WTC11 (cell line): ENCODE results near the gene TIMM22. TPM values are rescaled to one million over a fixed set of nuclear protein-coding genes. Genes with fewer than 3 reads are reported as not detected.

Experiments used
- ATAC-seq: fragments of 200-7000 bp; cut with Tn5 transposase; 2 replicates; pipeline ENCODE4 v1.10.0; 2021; ENCODE audit warnings: mild to moderate bottlenecking, moderate library complexity
- CTCF ChIA-PET: fragments of 300-600 bp; sonication (Branson Sonifier 250); formaldehyde crosslinking; loops from one replicate; lab custom pipeline; 2021; ENCODE audit warnings: antibody characterized with exemption; lab: Charles Lee
- POLR2A ChIA-PET: fragments of 350-600 bp; sonication (Branson Sonifier 250); formaldehyde crosslinking; loops from one replicate; lab custom pipeline; 2021; ENCODE audit warnings: antibody characterized with exemption; lab: Charles Lee
- DNase-seq: peaks from one replicate; pipeline ENCODE4 v3.0.0; 2021; ENCODE audit warnings: low spot score
- H3K27ac Mint-ChIP-seq: 2 replicates; pipeline ENCODE4 v1.8.0; 2021; ENCODE audit warnings: mixed read lengths
- H3K27me3 Mint-ChIP-seq: 2 replicates; pipeline ENCODE4 v1.8.0; 2021; ENCODE audit warnings: low read depth, mild to moderate bottlenecking, moderate library complexity, mixed read lengths
- H3K36me3 Mint-ChIP-seq: 2 replicates; pipeline ENCODE4 v1.8.0; 2021; ENCODE audit warnings: mixed read lengths
- H3K4me1 Mint-ChIP-seq: 2 replicates; pipeline ENCODE4 v1.8.0; 2022; ENCODE audit warnings: mixed read lengths
- H3K4me3 Mint-ChIP-seq: 2 replicates; pipeline ENCODE4 v1.8.0; 2021; ENCODE audit warnings: mild to moderate bottlenecking, moderate library complexity, mixed read lengths
- H3K9me3 Mint-ChIP-seq: 2 replicates; pipeline ENCODE4 v1.8.0; 2021; ENCODE audit warnings: mixed read lengths
- EMX1 ChIP-seq: fragments of 250-450 bp; sonication (Bioruptor Pico); IDR thresholded peaks from 2 replicates; pipeline ENCODE4 v1.8.0; 2021; ENCODE audit warnings: mild to moderate bottlenecking
- FOXJ3 ChIP-seq: sonication (generic); formaldehyde crosslinking; IDR thresholded peaks from 2 replicates; pipeline ENCODE4 v1.9.0; 2021; ENCODE audit warnings: missing genetic modification reagents, mild to moderate bottlenecking, borderline replicate concordance
- FOXK1 ChIP-seq: sonication (generic); formaldehyde crosslinking; IDR thresholded peaks from 2 replicates; pipeline ENCODE4 v1.8.0; 2022; ENCODE audit warnings: mild to moderate bottlenecking, moderate library complexity, missing genetic modification reagents
- FOXP1 ChIP-seq: sonication (generic); formaldehyde crosslinking; IDR thresholded peaks from 2 replicates; pipeline ENCODE4 v1.8.0; 2022; ENCODE audit warnings: missing genetic modification reagents, mild to moderate bottlenecking, moderate library complexity, borderline replicate concordance
- JAZF1 ChIP-seq: fragments of 250-450 bp; sonication (Bioruptor Pico); IDR thresholded peaks from 2 replicates; pipeline ENCODE4 v1.9.0; 2021; ENCODE audit warnings: moderate library complexity, mild to moderate bottlenecking, inconsistent platforms
- JUN ChIP-seq: sonication (generic); formaldehyde crosslinking; IDR thresholded peaks from 2 replicates; pipeline ENCODE4 v1.8.0; 2023; ENCODE audit warnings: mild to moderate bottlenecking, missing genetic modification reagents
- MXD4 ChIP-seq: fragments of 250-450 bp; sonication (Bioruptor Pico); IDR thresholded peaks from 2 replicates; pipeline ENCODE4 v1.8.0; 2021; ENCODE audit warnings: mild to moderate bottlenecking, moderate library complexity, borderline replicate concordance
- NFATC4 ChIP-seq: fragments of 250-450 bp; sonication (Bioruptor Pico); IDR thresholded peaks from 2 replicates; pipeline ENCODE4 v1.9.0; 2021; ENCODE audit warnings: mild to moderate bottlenecking
- NR2C2 ChIP-seq: sonication (generic); formaldehyde crosslinking; IDR thresholded peaks from 2 replicates; pipeline ENCODE4 v1.8.0; 2022; ENCODE audit warnings: mild to moderate bottlenecking, missing genetic modification reagents
- RELA ChIP-seq: sonication (generic); formaldehyde crosslinking; IDR thresholded peaks from 2 replicates; pipeline ENCODE4 v1.8.1; 2022; ENCODE audit warnings: missing genetic modification reagents, mild to moderate bottlenecking, borderline replicate concordance
- SP1 ChIP-seq: sonication (generic); formaldehyde crosslinking; conservative IDR thresholded peaks from 2 replicates; pipeline ENCODE4 v1.8.1; 2022; ENCODE audit warnings: missing genetic modification reagents
- TEAD1 ChIP-seq: sonication (generic); formaldehyde crosslinking; IDR thresholded peaks from 2 replicates; pipeline ENCODE4 v1.8.0; 2022; ENCODE audit warnings: mild to moderate bottlenecking, missing genetic modification reagents
- TP53 ChIP-seq: sonication (generic); formaldehyde crosslinking; IDR thresholded peaks from 2 replicates; pipeline ENCODE4 v1.8.1; 2023; ENCODE audit warnings: mild to moderate bottlenecking, missing genetic modification reagents
- ZNF219 ChIP-seq: sonication (generic); formaldehyde crosslinking; IDR thresholded peaks from 2 replicates; pipeline ENCODE4 v1.8.0; 2023; ENCODE audit warnings: missing genetic modification reagents, mild to moderate bottlenecking, borderline replicate concordance
- ZNF416 ChIP-seq: fragments of 250-450 bp; sonication (Bioruptor Pico); IDR thresholded peaks from 2 replicates; pipeline ENCODE4 v1.9.0; 2021; ENCODE audit warnings: mild to moderate bottlenecking, inconsistent platforms
- total RNA-seq: library from RNA; stranded (reverse); gene quantifications from 3 replicates; pipeline ENCODE4 v1.2.3, GENCODE V29; 2021
- TF ChIP-seq, protein P1 (sequence below): sonication (generic); formaldehyde crosslinking; IDR thresholded peaks from 2 replicates; pipeline ENCODE4 v1.8.1; 2022; ENCODE audit warnings: missing genetic modification reagents, borderline replicate concordance
- TF ChIP-seq, protein P2 (sequence below): sonication (generic); formaldehyde crosslinking; conservative IDR thresholded peaks from 2 replicates; pipeline ENCODE4 v1.8.1; 2022; ENCODE audit warnings: mild to moderate bottlenecking, missing genetic modification reagents
- TF ChIP-seq, protein P3 (sequence below): fragments of 200-600 bp; IDR thresholded peaks from 2 replicates; pipeline ENCODE4 v1.8.0; 2022; ENCODE audit warnings: antibody characterized with exemption
- TF ChIP-seq, protein P4 (sequence below): sonication (generic); formaldehyde crosslinking; IDR thresholded peaks from 2 replicates; pipeline ENCODE4 v1.8.1; 2022; ENCODE audit warnings: low read depth, mild to moderate bottlenecking, moderate library complexity, missing genetic modification reagents, borderline replicate concordance
- TF ChIP-seq, protein P5 (sequence below): sonication (generic); formaldehyde crosslinking; IDR thresholded peaks from 2 replicates; pipeline ENCODE4 v1.8.1; 2022; ENCODE audit warnings: mild to moderate bottlenecking, moderate library complexity, missing genetic modification reagents
- TF ChIP-seq, protein P6 (sequence below): fragments of 250-450 bp; sonication (Bioruptor Pico); IDR thresholded peaks from 2 replicates; pipeline ENCODE4 v1.8.0; 2021; ENCODE audit warnings: mild to moderate bottlenecking
- TF ChIP-seq, protein P7 (sequence below): sonication (generic); formaldehyde crosslinking; IDR thresholded peaks from 2 replicates; pipeline ENCODE4 v1.8.0; 2022; ENCODE audit warnings: mild to moderate bottlenecking, missing genetic modification reagents

Gene TIMM22
- total RNA-seq, 1 experiment from 2014 or later: 18.0 TPM

DNA sequence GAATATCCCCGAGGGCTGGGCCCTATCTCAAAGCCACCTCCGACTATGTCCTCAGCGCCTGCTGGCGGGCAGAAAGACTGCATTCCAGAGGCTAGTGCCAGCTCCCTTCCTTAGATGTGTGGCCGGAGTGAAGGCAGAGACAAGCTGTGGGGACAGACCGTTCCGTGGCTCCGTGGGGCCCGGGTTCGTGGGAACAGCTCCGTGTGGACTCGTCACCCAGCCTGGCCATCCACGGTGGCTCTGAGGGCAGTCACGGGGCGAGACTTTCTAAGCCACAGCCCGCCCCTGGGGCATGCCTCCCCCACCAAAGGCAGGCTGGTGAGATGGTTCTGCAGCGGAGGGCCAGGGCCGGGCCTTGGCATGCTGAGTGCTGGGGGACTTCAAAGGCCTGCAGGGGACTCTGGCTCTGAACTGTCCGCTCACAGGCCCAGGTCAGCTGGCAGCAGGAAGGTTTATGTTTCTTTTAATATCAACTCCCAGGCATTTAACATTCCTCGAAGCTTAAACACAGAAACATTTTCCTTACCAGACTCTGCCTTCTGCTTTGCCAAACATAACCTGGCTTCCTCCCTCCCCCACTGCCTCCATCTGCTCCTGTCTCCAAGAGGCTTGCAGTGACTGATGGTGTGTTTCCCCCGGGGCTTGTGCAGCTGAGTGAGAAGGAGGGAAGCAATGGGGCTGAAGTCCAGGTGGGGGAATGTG lies 50.4 kb downstream of the TIMM22 start (continued):
- TF ChIP-seq, protein P1, sequence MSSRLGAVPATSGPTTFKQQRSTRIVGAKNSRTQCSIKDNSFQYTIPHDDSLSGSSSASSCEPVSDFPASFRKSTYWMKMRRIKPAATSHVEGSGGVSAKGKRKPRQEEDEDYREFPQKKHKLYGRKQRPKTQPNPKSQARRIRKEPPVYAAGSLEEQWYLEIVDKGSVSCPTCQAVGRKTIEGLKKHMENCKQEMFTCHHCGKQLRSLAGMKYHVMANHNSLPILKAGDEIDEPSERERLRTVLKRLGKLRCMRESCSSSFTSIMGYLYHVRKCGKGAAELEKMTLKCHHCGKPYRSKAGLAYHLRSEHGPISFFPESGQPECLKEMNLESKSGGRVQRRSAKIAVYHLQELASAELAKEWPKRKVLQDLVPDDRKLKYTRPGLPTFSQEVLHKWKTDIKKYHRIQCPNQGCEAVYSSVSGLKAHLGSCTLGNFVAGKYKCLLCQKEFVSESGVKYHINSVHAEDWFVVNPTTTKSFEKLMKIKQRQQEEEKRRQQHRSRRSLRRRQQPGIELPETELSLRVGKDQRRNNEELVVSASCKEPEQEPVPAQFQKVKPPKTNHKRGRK (CRISPR knock-in tag): no peak
- TF ChIP-seq SP1: no peak
- no peak for TF ChIP-seq TP53 (CRISPR knock-in tag)
- TF ChIP-seq MXD4 (CRISPR knock-in tag): no peak
- TF ChIP-seq FOXP1 (CRISPR knock-in tag): no peak
- TF ChIP-seq TEAD1 (CRISPR knock-in tag): no peak
- TF ChIP-seq, protein P2, sequence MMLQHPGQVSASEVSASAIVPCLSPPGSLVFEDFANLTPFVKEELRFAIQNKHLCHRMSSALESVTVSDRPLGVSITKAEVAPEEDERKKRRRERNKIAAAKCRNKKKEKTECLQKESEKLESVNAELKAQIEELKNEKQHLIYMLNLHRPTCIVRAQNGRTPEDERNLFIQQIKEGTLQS: no peak
- TF ChIP-seq NFATC4 (CRISPR knock-in tag): no peak

DNA sequence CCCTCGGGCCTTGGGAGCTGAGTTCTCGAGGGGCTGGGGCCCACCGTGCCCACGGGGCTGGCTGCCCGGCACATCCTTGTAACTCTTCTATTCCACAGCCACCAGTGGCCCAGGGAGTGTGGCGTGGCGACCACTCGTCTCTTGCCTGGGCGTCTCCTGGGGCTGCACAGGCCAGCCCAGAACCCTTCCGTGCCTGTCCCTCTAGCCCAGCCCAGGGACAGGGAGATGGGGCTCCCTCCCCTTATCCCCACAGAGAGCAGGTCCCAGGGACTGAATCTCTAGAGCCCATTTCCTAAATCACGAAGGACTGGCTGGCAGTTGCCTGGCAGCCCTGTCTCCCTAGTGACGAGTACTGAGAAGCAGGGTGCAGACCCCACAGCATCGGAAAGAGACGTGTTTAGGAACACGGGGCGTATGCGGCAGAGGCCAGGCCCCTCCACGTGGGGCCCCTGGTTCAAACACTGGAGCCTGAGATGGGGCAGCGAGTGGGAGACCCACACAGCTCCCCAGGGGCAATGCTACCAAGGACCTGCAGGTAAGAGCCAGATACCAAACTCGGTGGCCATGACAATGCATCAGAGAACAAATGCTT lies 51.0 kb downstream of the TIMM22 start:
- no peak overlapping the region for H3K27ac Mint-ChIP-seq
- CTCF ChIA-PET: interaction anchor here (1.1 to 2.6 kb wide), 3 partner anchors 8 to 52 kb away, joined by 5 to 12 read pairs (median 12); partner anchors contain the start of gene TIMM22
- H3K4me3 Mint-ChIP-seq: no peak overlapping the region
- no peaks in the 10 kb centered on the region for H3K27me3 Mint-ChIP-seq
- H3K9me3 Mint-ChIP-seq: no peaks in the 10 kb centered on the region
- H3K36me3 Mint-ChIP-seq: no peaks in the 10 kb centered on the region
- DNase-seq (no peak), ATAC-seq (no peak)
- POLR2A ChIA-PET: no interaction called here
- peaks cover 3% of the 10 kb centered on the region; the same call in 1 of the 2 replicates for H3K4me1 Mint-ChIP-seq
- no peak for TF ChIP-seq ZNF416 (CRISPR knock-in tag)
- TF ChIP-seq, protein P1 (CRISPR knock-in tag): no peak
- TF ChIP-seq, protein P3, sequence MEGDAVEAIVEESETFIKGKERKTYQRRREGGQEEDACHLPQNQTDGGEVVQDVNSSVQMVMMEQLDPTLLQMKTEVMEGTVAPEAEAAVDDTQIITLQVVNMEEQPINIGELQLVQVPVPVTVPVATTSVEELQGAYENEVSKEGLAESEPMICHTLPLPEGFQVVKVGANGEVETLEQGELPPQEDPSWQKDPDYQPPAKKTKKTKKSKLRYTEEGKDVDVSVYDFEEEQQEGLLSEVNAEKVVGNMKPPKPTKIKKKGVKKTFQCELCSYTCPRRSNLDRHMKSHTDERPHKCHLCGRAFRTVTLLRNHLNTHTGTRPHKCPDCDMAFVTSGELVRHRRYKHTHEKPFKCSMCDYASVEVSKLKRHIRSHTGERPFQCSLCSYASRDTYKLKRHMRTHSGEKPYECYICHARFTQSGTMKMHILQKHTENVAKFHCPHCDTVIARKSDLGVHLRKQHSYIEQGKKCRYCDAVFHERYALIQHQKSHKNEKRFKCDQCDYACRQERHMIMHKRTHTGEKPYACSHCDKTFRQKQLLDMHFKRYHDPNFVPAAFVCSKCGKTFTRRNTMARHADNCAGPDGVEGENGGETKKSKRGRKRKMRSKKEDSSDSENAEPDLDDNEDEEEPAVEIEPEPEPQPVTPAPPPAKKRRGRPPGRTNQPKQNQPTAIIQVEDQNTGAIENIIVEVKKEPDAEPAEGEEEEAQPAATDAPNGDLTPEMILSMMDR: no peak
- no peak for TF ChIP-seq JAZF1 (CRISPR knock-in tag)
- TF ChIP-seq EMX1 (CRISPR knock-in tag): no peak
- TF ChIP-seq FOXJ3: no peak
- TF ChIP-seq FOXK1 (CRISPR knock-in tag): no peak
- TF ChIP-seq, protein P4, sequence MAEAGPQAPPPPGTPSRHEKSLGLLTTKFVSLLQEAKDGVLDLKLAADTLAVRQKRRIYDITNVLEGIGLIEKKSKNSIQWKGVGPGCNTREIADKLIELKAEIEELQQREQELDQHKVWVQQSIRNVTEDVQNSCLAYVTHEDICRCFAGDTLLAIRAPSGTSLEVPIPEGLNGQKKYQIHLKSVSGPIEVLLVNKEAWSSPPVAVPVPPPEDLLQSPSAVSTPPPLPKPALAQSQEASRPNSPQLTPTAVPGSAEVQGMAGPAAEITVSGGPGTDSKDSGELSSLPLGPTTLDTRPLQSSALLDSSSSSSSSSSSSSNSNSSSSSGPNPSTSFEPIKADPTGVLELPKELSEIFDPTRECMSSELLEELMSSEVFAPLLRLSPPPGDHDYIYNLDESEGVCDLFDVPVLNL (CRISPR knock-in tag): no peak
- TF ChIP-seq JUN (CRISPR knock-in tag): no peak
- TF ChIP-seq ZNF219: no peak
- no peak for TF ChIP-seq NR2C2
- TF ChIP-seq, protein P5, sequence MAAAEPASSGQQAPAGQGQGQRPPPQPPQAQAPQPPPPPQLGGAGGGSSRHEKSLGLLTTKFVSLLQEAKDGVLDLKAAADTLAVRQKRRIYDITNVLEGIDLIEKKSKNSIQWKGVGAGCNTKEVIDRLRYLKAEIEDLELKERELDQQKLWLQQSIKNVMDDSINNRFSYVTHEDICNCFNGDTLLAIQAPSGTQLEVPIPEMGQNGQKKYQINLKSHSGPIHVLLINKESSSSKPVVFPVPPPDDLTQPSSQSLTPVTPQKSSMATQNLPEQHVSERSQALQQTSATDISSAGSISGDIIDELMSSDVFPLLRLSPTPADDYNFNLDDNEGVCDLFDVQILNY (CRISPR knock-in tag): no peak
- TF ChIP-seq, protein P6, sequence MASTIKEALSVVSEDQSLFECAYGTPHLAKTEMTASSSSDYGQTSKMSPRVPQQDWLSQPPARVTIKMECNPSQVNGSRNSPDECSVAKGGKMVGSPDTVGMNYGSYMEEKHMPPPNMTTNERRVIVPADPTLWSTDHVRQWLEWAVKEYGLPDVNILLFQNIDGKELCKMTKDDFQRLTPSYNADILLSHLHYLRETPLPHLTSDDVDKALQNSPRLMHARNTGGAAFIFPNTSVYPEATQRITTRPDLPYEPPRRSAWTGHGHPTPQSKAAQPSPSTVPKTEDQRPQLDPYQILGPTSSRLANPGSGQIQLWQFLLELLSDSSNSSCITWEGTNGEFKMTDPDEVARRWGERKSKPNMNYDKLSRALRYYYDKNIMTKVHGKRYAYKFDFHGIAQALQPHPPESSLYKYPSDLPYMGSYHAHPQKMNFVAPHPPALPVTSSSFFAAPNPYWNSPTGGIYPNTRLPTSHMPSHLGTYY (CRISPR knock-in tag): no peak
- TF ChIP-seq, protein P7, sequence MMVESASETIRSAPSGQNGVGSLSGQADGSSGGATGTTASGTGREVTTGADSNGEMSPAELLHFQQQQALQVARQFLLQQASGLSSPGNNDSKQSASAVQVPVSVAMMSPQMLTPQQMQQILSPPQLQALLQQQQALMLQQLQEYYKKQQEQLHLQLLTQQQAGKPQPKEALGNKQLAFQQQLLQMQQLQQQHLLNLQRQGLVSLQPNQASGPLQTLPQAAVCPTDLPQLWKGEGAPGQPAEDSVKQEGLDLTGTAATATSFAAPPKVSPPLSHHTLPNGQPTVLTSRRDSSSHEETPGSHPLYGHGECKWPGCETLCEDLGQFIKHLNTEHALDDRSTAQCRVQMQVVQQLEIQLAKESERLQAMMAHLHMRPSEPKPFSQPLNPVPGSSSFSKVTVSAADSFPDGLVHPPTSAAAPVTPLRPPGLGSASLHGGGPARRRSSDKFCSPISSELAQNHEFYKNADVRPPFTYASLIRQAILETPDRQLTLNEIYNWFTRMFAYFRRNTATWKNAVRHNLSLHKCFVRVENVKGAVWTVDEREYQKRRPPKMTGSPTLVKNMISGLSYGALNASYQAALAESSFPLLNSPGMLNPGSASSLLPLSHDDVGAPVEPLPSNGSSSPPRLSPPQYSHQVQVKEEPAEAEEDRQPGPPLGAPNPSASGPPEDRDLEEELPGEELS (CRISPR knock-in tag): no peak
- no peak for TF ChIP-seq RELA
